ENCODE results near the gene AMN1. TPM values are rescaled to one million over a fixed set of nuclear protein-coding genes. Genes with fewer than 3 reads are reported as not detected.

The AMN1 gene
- total RNA-seq, 1 experiment from 2014 or later = 26.9 TPM

DNA sequence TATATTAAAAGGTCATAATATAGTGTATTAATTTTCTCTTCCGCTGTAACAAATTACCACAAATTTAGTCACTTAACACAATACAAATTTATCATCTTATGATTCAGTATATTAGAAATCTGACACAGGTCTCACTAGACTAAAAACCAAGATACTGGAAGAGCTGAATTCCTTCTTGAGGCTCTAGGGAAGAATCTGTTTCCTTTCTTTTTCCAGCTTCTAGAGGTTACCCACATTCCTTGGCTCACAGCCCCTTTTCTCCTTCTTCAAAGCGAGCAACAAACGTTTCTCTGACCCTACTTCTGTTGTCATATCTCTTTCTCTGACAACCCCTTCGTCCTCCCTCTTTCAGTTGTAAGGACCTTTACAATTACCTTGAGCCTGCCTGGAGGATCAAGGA lies 43.4 kb upstream of the AMN1 start (continued):
- TF ChIP-seq, protein P1, sequence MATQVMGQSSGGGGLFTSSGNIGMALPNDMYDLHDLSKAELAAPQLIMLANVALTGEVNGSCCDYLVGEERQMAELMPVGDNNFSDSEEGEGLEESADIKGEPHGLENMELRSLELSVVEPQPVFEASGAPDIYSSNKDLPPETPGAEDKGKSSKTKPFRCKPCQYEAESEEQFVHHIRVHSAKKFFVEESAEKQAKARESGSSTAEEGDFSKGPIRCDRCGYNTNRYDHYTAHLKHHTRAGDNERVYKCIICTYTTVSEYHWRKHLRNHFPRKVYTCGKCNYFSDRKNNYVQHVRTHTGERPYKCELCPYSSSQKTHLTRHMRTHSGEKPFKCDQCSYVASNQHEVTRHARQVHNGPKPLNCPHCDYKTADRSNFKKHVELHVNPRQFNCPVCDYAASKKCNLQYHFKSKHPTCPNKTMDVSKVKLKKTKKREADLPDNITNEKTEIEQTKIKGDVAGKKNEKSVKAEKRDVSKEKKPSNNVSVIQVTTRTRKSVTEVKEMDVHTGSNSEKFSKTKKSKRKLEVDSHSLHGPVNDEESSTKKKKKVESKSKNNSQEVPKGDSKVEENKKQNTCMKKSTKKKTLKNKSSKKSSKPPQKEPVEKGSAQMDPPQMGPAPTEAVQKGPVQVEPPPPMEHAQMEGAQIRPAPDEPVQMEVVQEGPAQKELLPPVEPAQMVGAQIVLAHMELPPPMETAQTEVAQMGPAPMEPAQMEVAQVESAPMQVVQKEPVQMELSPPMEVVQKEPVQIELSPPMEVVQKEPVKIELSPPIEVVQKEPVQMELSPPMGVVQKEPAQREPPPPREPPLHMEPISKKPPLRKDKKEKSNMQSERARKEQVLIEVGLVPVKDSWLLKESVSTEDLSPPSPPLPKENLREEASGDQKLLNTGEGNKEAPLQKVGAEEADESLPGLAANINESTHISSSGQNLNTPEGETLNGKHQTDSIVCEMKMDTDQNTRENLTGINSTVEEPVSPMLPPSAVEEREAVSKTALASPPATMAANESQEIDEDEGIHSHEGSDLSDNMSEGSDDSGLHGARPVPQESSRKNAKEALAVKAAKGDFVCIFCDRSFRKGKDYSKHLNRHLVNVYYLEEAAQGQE (IDR thresholded peaks at IDR 0.05; ENCODE audit: low read depth) = no peak

DNA sequence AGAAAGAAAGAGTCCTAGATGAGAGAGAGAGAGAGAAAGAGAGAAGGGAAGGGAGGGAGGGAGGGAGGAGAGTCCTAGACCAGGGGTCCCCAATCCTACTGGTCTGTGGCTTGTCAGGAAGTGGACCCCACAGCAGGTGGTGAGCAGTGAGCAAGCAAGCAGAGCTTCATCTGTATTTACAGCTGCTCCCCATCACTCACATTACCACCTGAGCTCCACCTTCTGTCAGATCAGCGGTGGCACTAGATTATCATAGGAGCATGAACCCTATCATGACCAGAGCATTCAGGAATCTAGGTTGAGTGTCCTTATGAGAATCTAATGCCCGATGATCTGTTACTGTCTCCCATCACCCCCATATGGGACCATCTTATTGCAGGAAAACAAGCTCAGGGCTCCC lies 39.2 kb upstream of the AMN1 start:
- CTCF ChIA-PET = no interaction called here
- no peaks in the 10 kb centered on the region for H3K27me3 ChIP-seq (ENCODE audit: insufficient read depth, low read length)
- peak; percentile 52; the same call in 1 of the 2 replicates for ATAC-seq
- no peaks in the 10 kb centered on the region for H3K9me3 ChIP-seq (ENCODE audit: control insufficient read depth in 1 of 2, insufficient read depth in 1 of 2, low read depth in 1 of 2, low read length in 2 of 2)
- no peak overlapping the region for H2AFZ ChIP-seq (ENCODE audit: low read depth, low read length, poor library complexity, severe bottlenecking)
- H3K9me2 ChIP-seq (ENCODE audit: insufficient read depth) = no peaks in the 10 kb centered on the region
- POLR2A ChIA-PET = no interaction called here
- DNase-seq (ENCODE audit: low read depth, low spot score) = no peak
- peaks cover 7 to 18% of the 10 kb centered on the region in 2 experiments for H3K4me1 ChIP-seq (ENCODE audit: control insufficient read depth in 1 of 2, insufficient read depth in 2 of 2, low read length in 2 of 2)
- no peaks in the 10 kb centered on the region for H4K20me1 ChIP-seq (ENCODE audit: insufficient read depth)
- no peak overlapping the region for H3K27ac ChIP-seq (ENCODE audit: low read depth, low read length)
- H3K4me2 ChIP-seq (ENCODE audit: low read length) = no peak overlapping the region
- H3K9ac ChIP-seq (ENCODE audit: low read length) = no peak overlapping the region
- H3K36me3 ChIP-seq (ENCODE audit: control insufficient read depth in 1 of 2, insufficient read depth in 2 of 2, low read length in 2 of 2) = no peaks in the 10 kb centered on the region
- TF ChIP-seq RAD21 (IDR thresholded peaks at IDR 0.05; ENCODE audit: low read depth) (peak; percentile 14; the same call in 1 of the 2 replicates), EGR1 (IDR thresholded peaks at IDR 0.05; ENCODE audit: low read depth) (no peak)
- TF ChIP-seq, protein P2, sequence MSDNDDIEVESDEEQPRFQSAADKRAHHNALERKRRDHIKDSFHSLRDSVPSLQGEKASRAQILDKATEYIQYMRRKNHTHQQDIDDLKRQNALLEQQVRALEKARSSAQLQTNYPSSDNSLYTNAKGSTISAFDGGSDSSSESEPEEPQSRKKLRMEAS (IDR thresholded peaks at IDR 0.05) = no peak
- TF ChIP-seq, protein P3, sequence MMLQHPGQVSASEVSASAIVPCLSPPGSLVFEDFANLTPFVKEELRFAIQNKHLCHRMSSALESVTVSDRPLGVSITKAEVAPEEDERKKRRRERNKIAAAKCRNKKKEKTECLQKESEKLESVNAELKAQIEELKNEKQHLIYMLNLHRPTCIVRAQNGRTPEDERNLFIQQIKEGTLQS (IDR thresholded peaks at IDR 0.05) = no peak
- TF ChIP-seq, protein P4, sequence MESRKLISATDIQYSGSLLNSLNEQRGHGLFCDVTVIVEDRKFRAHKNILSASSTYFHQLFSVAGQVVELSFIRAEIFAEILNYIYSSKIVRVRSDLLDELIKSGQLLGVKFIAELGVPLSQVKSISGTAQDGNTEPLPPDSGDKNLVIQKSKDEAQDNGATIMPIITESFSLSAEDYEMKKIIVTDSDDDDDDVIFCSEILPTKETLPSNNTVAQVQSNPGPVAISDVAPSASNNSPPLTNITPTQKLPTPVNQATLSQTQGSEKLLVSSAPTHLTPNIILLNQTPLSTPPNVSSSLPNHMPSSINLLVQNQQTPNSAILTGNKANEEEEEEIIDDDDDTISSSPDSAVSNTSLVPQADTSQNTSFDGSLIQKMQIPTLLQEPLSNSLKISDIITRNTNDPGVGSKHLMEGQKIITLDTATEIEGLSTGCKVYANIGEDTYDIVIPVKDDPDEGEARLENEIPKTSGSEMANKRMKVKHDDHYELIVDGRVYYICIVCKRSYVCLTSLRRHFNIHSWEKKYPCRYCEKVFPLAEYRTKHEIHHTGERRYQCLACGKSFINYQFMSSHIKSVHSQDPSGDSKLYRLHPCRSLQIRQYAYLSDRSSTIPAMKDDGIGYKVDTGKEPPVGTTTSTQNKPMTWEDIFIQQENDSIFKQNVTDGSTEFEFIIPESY (IDR thresholded peaks at IDR 0.05; ENCODE audit: extremely low read depth, insufficient replicate concordance, low read length) = no peak
- H3K79me2 ChIP-seq (ENCODE audit: insufficient read depth, low read length) = no peaks in the 10 kb centered on the region
- BruUV-seq (replicated peaks) = no TSS peak
- intact Hi-C loops (cut with micrococcal nuclease) = no loop called here
- H3K4me3 ChIP-seq (replicated peaks in 1 of 2; ENCODE audit: low read depth in 1 of 2, low read length in 2 of 2) = no peak overlapping the region
- RAD21 ChIA-PET (ENCODE audit: low non-redundant PET in 1 of 2, low total read pairs in 2 of 2, uncharacterized antibody in 2 of 2, unreplicated experiment in 2 of 2) = no interaction called here
